ENCODE data around the gene CCDC85C. TPM values are rescaled to one million over a fixed set of nuclear protein-coding genes. Genes with fewer than 3 reads are reported as not detected.

Gene CCDC85C
- total RNA-seq, 1 donor from 2014 or later, result 1.9 TPM

GRCh38 chr14:99605299-99605961 lies 1.4 kb upstream of the CCDC85C start:
- POLR2A ChIA-PET, result interaction anchor here (0.5 to 3.2 kb wide), 5 partner anchors 9 to 152 kb away, joined by 3 to 27 read pairs (median 4); partner anchors contain the start of genes CCNK, CYP46A1 and SETD3
- peaks cover 9% of the 10 kb centered on the region for H3K4me1 Mint-ChIP-seq
- TF ChIP-seq CTCF (IDR thresholded peaks at IDR 0.05), result no peak
- no peaks in the 10 kb centered on the region for H3K36me3 Mint-ChIP-seq (ENCODE audit: low read depth)
- no peaks in the 10 kb centered on the region for H3K9me3 Mint-ChIP-seq
- H3K4me3 Mint-ChIP-seq, result peak overlapping the region; percentile 88
- ATAC-seq (ENCODE audit: low read depth) (peak; percentile 18), DNase-seq (peak; percentile 61)
- no peaks in the 10 kb centered on the region for H3K27me3 Mint-ChIP-seq
- intact Hi-C loops (cut with micrococcal nuclease), result loop anchor here (10.0 kb wide), 3 partner anchors 629 to 769 kb away; partner anchors contain the start of genes SLC25A29, WDR25 and YY1
- H3K27ac Mint-ChIP-seq, result peak overlapping the region; percentile 81
- CTCF ChIA-PET, result interaction anchor here (1.4 kb wide), 1 partner anchor 124 kb away, joined by 5 read pairs; the partner anchor contains the start of genes CCNK and SETD3

DNA sequence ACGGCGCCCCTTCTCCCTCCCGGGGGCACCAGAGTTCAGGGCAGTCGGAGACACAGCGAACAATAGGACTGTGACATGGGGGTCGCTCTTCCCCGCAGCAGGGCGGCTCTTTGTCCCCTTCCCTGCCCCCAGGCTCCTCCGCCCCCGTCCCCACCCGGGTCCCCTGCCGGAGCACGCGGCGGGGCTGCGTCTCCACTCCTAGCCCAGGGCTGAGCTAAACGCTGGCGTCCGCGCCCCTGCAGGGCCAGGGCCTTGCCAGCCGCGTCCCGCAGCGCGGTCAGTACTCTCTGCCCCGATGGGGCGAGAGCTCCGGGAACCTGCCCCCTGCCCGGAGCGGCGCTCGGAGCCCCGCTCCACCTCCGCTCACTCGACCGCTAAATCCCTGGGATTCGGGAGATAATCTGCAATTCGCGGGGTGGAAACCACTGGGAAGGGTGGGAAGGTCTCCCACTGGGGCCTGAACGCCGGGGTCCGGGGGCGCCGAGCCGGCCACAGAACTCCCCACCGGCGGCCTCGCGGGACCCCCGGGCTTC lies 825 bp upstream of the CCDC85C start:
- no peaks in the 10 kb centered on the region for H3K27me3 Mint-ChIP-seq
- DNase-seq (peak; percentile 48), ATAC-seq (ENCODE audit: low read depth) (peak; percentile 15)
- no peaks in the 10 kb centered on the region for H3K9me3 Mint-ChIP-seq
- POLR2A ChIA-PET, result interaction anchor here (0.9 to 3.2 kb wide), 4 partner anchors 9 to 124 kb away, joined by 3 to 27 read pairs (median 6); partner anchors contain the start of genes CCNK, CYP46A1 and SETD3
- no peaks in the 10 kb centered on the region for H3K36me3 Mint-ChIP-seq (ENCODE audit: low read depth)
- H3K4me1 Mint-ChIP-seq, result peaks cover 9% of the 10 kb centered on the region
- CTCF ChIA-PET, result interaction anchor here (1.4 kb wide), 1 partner anchor 124 kb away, joined by 5 read pairs; the partner anchor contains the start of genes CCNK and SETD3
- peak overlapping the region; percentile 88 for H3K4me3 Mint-ChIP-seq
- H3K27ac Mint-ChIP-seq, result peak overlapping the region; percentile 71
- intact Hi-C loops (cut with micrococcal nuclease), result loop anchor here (1.0 to 10.0 kb wide), 7 partner anchors 79 to 770 kb away; partner anchors contain the start of genes CCNK, CYP46A1, EVL and SLC25A29
- no peak for TF ChIP-seq CTCF (IDR thresholded peaks at IDR 0.05)

GRCh38 chr14:99604278-99604765 lies 315 bp upstream of the CCDC85C start:
- Mint-ChIP-seq H3K4me3 (peak overlapping the region; percentile 88), H3K9me3 (no peaks in the 10 kb centered on the region), H3K36me3 (ENCODE audit: low read depth) (no peaks in the 10 kb centered on the region), H3K4me1 (peaks cover 9% of the 10 kb centered on the region), H3K27ac (peak overlapping the region; percentile 71), H3K27me3 (no peaks in the 10 kb centered on the region)
- ChIA-PET POLR2A (interaction anchor here (0.9 to 3.2 kb wide), 3 partner anchors 14 to 123 kb away, joined by 4 to 27 read pairs (median 7); partner anchors contain the start of genes CCNK, CYP46A1 and SETD3), CTCF (interaction anchor here (1.4 kb wide), 1 partner anchor 123 kb away, joined by 5 read pairs; the partner anchor contains the start of genes CCNK and SETD3)
- DNase-seq (peak; percentile 96), ATAC-seq (ENCODE audit: low read depth) (peak; percentile 94)
- TF ChIP-seq CTCF (IDR thresholded peaks at IDR 0.05), result no peak
- intact Hi-C loops (cut with micrococcal nuclease), result loop anchor here (1.0 to 10.0 kb wide), 7 partner anchors 80 to 770 kb away; partner anchors contain the start of genes CCNK, CYP46A1, EVL and SLC25A29

- no peak for DNase-seq
- Mint-ChIP-seq H3K4me1 (peaks cover 9% of the 10 kb centered on the region), H3K27ac (no peak overlapping the region), H3K9me3 (no peaks in the 10 kb centered on the region), H3K27me3 (no peaks in the 10 kb centered on the region), H3K4me3 (peak overlapping the region; percentile 60), H3K36me3 (ENCODE audit: low read depth) (no peaks in the 10 kb centered on the region)
- CTCF ChIA-PET, result no interaction called here
- ATAC-seq (ENCODE audit: low read depth), result no peak
- POLR2A ChIA-PET, result interaction anchor here (3.2 kb wide), 1 partner anchor 122 kb away, joined by 27 read pairs; the partner anchor contains the start of genes CCNK and SETD3
- no peak for TF ChIP-seq CTCF (IDR thresholded peaks at IDR 0.05)
- intact Hi-C loops (cut with micrococcal nuclease), result loop anchor here (5.0 to 10.0 kb wide), 4 partner anchors 464 to 772 kb away; partner anchors contain the start of genes EVL, SLC25A29, WDR25 and YY1
Measured at GRCh38 chr14:99602788-99603415, 1.1 kb downstream of the CCDC85C start.

All from activated B cell treated with CpG ODN at 0.5 μM for 24 hours (primary cell).